GM19025 (cell line): ENCODE measurements around the gene MUC5B.

Source experiments
- ATAC-seq: cut with Tn5 transposase; IDR thresholded peaks from one replicate; pipeline ENCODE4 v1.9.1; 2021; ENCODE audit warnings: mild to moderate bottlenecking, low read depth, moderate library complexity; ENCODE audit not compliant: unreplicated experiment

Gene MUC5B

GRCh38 chr11:1277936-1278512, 55.2 kb downstream of the MUC5B start:
- ATAC-seq: no peak

DNA sequence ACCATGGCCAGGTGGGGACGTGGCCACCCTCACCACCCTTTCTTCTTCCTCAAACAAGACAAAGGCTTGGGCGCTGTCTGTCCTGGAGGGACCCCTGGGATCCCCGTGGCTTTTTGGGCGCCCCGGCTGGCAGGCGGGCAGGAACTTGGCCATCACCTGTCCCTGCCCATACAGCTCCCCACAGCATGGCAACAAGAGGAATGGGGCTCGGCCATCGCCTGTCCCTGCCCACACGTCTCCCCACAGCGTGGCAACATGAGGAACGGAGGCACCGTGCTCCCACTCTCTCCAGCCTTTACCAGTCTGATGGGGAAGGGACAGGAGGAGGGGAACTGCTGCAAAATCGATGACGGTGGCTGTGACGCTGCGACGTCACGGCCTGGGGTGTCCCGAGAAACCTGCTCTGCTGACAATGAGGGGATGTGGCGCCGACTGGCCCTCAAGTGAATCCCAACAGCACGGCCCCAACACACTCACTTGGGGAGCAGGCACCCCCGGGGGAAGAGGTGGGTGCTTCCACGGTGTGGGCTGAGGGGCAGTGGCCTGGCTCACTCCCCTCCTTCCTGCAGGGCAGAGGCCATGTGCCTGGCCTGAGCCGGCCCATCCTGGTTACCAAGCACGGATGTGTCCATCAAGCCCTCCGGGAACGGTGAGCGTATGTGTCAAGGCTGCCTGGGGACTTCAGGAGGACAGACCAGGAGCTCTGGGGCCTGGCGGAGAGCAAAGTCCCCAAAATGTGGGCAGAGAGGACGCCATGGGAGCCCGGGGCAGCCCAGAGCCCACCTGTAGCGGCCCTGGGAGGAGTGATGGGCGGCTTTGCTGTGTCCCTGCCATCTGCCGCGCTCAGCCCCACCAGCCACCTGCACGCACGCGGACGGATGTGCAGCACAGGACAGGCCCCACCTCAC, 56.2 kb downstream of the MUC5B start:
- no peak for ATAC-seq

DNA sequence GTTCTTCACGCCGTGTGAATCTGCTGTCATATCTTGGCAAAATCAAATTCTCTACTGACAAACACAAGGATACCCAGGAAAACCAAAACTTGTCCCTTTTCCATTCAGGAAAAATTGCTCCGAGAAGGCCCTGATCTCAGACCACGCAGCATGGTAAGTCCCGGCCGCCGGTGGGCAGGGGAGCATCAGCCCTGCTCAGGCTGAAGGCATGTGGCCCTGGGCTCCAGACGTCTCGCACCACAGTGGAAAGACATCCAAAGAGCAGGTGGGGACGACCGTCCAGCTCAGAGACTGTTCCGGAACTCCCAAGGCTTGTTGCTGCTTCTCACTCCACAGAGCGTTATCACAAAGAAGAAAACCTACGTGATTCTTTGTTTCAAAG, 56.8 kb downstream of the MUC5B start:
- no peak for ATAC-seq

DNA sequence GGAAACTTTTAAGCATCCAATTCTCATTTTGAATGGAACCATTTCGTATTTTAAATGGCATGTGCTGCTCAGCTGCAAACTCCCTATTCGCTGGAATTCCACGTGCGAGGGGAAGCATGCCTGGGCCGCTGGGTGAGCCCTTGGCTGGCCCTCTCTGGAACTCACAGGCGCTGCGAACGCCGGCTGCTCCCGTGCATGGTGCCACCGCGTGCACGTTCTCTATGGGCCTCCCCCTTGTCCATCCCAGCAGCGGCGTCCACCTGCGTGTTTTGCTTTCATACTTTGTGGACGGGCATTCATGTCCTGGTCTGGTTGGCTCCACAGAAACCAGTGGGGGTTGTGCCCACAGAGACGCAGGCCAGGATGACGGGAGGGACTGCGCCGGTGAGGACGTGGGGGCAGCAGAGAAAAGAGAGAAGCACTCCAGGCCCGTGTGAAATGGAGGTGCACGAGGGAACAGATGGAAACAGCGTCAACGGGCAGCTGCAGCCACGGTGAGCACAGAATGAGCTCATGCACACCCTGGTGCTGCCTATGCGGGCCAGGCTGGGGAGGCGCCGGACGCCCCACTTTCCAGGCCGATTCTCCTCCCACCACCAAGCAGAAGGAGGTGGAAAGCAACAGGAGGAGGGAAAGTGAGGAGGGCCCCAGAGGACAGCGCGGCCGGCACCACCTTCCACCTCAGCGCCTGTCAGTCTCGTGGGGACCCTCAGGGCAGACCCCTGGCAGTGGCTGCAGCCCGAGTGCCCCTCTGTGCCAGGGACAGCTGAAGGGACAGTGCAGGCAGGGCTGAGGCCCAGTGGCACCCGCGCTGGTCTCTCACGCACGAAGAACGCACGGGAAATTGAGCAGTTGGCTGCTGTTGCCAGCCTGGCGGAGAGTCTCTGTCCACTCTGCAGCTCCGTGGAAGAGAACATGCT, 57.5 kb downstream of the MUC5B start:
- ATAC-seq: no peak

- ATAC-seq: no peak
Measured at GRCh38 chr11:1281326-1281973, 58.6 kb downstream of the MUC5B start.

DNA sequence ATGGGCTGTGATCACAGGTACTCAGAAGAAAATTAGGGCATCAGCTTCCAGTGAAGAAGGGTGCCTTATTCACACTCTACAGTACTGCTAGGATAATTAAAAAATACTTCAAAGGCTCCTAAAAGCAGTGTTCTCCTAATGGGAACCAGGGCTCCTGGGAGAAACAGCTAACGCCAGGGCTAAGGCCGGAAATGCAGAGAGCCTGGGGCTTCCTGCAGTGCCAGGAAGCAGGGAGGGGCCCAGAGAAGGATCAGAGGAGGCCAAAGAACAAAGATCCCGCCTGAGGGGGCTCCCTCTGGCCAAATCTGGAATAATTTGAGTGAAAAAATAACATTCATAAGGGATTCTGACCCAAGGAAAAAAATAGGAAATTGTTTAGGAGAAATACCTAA, 59.1 kb downstream of the MUC5B start:
- ATAC-seq: no peak

- ATAC-seq: no peak
Measured at GRCh38 chr11:1283091-1283511, 60.2 kb downstream of the MUC5B start.

DNA sequence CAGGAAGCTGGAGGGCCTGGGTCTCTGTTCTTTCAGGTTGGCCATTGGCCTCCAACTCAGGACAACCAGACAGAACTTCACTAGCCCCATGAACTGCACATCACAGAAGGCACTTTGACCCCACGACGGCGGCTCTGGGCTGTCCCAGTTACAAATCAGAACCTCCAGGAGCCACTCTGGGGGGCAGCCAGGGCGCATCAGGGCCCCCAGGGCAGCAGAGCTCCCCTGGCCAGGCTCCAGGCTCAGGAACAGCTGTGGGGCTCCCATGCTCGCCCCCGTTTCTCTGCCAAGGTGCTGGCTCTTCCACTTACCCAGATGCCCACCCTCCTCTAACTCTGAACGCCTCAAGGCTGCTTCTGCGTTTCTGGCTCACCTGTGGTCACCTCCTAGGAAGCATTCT, 61.0 kb downstream of the MUC5B start:
- no peak for ATAC-seq

DNA sequence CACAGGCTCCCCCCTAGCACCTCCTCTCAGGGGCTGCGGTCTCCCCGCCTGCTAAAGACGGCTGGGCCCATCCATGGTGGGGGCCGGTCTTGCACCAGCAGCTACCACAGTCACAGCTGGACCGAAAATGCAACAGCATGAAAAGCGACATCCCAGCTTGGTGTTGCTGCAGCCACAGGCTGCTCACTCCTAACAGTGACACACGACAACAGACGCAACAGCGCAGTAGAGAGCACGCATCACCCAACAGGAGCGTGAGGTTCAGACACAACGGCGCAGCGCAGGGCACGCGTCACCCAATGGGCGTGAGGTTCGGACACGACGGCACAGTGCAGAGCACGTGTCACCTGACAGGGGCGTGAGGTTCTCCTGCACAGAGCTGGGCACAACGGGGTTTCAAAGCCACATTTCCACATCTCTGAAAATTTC, 62.5 kb downstream of the MUC5B start:
- no peak for ATAC-seq

DNA sequence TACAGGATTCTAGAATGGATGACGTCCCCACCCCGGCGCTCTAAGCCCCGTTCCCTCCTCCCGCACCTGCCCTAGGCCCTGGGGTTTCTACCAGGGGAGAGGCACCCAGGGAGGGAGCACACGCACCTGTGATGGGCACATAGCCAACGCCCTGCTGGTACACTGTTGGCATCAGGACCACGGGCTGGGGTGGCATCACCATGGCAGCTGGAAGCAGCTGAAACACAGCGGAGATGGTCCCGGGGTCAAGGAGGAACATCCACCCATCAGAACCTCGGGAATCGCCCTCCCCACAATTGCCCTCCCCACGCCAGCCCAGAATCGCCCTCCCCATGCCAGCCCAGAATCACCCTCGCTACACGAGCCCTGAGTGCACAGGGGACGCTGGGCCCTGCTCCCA, 63.0 kb downstream of the MUC5B start:
- ATAC-seq: no peak

GRCh38 chr11:1287928-1288327, 65.1 kb downstream of the MUC5B start:
- ATAC-seq: no peak

GRCh38 chr11:1288426-1289151, 65.7 kb downstream of the MUC5B start:
- no peak for ATAC-seq

DNA sequence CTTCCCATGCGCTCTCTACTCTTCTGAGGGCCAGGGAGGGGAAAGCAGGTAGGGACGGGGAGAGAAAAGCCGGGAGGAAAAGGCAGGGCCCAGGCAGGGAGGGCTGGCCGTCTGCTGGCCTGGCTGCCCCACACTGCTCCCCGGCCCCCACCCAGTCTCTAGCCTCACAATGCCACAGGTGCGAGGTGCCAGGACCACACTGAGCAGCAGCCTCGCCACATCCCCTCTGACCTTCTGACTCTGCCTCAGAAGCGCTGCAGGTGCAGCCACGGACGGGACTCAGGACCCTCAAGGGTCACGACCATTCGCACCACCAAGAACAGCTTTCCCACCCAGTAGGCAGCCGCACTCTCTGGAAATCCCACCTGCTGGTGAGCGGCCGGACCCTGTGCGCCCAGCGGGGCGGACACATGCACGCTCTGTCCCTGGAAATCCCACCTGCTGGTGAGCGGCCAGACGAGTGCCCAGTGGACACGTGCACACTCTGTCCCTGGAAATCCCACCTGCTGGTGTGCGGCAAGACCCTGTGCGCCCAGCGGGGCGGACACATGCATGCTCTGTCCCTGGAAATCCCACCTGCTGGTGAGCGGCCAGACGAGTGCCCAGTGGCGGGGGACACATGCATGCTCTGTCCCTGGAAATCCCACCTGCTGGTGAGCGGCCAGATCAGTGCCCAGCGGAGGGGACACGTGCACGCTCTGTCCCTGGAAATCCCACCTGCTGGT, 66.5 kb downstream of the MUC5B start:
- no peak for ATAC-seq

DNA sequence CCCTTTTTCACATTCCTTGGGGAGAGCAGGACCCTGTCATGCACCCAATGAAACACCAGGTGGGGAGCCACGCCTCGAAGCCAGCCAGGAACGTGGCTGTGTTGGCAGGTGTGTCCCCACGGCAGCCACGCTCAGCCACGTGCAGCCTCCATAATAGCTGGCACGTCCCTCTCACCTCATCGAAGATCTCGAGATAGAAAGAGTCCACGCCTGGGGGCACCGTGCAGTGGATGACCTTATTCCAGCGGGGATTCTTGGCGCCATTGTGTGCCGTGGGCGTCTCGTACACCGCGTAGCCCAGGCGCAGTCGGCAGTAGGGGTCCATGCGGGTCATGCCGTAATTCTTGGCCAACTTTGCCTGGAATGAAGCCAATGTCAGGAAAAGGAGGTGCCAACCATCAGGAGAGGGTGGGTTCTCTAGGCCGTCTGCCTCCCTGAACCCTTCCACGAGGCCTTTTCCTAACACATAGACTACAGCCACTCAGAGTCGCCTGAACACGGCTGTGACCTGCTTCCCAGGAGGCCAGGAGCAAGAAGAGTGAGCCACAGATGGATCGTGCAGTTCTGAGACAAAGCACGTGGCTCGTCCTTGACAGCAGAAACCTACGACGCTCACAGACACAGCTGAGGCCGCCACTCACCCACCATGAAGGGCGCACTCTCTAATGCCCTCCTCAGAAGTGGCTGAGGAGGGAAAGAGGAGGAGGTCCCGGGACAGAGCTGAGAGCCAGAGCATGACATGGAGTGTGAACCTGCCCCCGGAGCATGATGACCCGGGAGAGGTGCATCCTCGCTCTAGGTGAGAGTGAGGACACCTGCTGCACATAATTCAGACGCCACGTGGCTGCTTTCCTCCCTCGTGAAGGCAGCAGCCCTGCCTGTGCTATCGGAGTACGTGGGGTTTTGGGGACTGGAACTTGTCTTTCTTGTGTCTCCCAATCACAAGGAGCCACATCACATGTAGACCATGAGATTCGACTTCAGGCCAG, 67.5 kb downstream of the MUC5B start:
- no peak for ATAC-seq

DNA sequence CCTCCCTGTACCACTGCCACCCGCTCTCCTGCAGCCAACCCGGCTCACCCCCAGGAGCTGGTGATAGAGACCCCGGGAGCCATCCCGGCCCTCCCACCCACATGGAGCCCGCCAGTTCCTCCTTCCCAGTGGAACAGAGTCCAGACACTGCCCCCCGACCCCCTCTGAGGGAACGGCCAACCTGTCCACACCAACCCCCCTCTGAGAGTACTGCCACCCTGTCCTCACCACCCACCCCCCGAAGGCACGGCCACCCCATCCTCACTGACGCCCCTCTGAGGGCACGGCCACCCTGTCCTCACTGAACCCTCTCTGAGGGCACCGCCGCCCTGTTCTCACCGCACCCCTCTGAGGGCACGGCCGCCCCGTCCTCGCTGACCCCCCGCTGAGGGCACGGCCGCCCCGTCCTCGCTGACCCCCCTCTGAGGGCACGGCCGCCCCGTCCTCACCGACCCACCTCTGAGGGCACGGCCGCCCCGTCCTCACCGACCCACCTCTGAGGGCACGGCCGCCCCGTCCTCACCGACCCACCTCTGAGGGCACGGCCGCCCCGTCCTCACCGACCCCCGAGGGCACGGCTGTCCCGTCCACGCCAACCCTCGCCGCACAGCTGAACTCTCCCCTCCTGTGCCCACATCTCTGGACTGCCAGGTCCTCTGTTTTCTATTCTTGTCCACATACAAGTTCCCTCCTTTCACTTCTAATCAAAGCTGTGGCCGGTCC, 68.6 kb downstream of the MUC5B start:
- ATAC-seq: no peak

DNA sequence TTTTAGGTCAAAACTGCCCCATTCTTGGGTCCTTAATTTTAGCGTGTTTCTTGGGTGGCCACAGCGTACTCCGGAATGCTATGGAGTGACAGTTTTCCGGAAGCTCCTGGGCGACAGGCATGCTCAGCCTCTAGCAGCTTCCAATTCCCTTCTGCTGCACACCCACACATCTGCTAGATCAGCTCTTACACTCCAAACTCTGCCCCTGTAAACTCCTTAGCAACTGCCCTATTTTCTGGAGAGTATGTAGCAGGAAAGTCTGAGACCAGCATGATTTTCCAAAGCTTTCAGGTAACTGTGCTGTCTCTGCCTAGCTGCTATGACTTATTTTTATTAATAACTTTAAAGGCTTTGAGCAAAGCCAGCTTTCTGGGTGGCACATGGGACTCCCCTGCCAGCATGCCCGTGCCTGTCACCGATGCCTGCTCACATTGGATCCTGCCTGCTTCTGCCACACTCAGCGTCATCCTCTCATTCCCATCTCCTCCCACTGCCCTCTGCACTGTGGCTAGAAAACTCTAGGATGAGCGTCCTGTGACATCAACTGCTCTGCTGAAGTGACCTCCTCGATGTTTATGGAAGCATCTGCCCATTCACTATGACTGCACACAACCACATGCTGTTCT, 69.3 kb downstream of the MUC5B start:
- no peak for ATAC-seq
